Kidney glomerular epithelial cell (primary cell): ENCODE results near the gene MTRF1L.

ENCODE experiments used
- DNase-seq: peaks from one replicate; lab custom pipeline; 2025; lab: John Stamatoyannopoulos, UW

The MTRF1L gene, protein sequence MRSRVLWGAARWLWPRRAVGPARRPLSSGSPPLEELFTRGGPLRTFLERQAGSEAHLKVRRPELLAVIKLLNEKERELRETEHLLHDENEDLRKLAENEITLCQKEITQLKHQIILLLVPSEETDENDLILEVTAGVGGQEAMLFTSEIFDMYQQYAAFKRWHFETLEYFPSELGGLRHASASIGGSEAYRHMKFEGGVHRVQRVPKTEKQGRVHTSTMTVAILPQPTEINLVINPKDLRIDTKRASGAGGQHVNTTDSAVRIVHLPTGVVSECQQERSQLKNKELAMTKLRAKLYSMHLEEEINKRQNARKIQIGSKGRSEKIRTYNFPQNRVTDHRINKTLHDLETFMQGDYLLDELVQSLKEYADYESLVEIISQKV

DNA sequence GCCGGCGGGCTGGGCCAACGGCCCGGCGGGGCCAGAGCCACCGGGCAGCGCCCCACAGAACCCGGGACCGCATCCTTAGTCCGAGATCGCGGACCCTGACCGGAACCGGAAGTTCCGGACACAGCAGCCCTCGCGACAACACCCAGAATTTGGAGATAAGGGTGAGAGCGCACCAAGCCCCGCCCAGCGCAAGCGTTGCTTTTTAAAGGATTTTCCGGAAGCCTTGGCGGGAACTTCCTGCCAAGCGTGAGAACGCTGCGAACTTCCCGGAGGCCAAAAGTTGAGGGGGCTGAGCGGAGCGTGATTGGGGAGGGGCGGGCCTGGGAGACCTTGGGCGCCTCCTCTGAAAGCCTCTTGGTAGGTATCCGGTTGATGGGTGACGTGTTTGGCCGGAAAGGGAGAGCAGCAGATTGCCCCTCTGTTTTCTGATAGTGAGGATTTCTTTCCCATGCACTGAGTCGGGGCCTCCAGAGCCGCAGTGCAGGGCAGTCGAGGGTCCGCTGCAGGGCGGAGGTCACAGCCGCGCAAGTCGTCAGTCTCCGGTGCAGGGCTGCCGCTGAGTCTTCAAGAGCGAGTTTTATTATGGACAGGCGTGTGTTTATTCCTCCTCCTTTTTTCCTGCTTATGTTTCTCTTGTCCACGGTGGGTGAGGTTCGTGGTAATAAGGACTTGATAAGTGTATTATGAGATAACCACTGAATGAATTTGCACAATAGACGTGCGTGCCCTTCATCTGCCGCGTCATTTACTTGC, at the start of gene MTRF1L:
TSS of gene MTRF1L (minus strand) at position 97 of the 753 bp plus-strand sequence. CDS start at position 73, 24 bp downstream.
- peak; percentile 90 for DNase-seq

DNA sequence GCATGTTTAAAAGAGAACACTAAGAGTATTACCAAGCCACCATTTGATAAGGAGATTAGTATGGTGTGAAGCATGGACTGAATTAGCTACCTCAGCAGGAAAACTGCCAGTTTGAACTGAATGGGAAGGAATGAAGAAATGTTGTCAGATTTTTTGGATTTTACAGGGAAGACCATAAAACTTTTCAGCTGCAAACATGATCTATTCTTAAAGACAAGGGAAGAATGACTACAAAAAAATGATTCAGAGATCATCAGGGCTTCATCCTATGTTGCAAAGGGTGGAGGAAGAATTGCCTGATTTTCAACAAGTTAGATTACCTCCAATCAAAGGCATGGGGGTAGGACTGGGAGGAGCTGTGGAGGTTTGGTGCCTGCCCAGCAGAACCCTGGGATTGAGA, 49.3 kb upstream of the MTRF1L start:
- DNase-seq = no peak

DNA sequence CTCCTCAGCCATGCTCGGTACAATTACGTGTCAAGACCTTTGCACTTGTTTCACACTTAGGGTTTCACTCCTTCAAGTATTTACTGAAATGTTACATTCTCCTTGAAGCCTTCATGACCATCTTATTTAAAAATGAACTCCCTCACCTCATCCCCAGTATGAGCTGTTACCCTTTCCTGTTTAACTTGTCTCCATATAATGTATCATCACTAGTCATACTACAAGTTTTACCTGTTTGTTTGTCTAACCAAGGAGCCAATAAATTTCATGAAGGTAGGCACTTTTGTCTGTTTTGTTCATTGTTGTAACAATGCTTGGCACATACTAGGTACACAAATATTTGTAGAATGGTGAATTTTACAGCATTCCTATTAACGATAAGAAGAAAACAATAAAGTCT, 46.1 kb upstream of the MTRF1L start:
- no peak for DNase-seq

DNA sequence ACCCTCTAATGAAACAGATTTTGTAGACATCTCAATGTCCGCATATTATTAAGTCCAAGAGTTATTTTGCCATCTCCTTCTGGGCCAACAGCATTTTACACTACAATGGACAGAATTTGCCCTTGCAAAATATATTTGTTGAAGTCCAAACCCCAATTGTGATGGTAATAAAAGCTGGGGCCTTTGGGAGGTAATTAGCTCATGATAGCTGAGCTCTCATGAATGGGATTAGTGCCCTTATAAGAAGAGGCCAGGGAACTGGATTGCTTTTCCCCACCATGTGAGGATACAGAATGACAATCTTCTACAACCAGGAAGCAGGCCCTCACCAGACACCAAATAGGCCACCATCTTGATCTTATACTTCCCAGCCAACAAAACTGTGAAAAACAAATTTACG, 44.9 kb upstream of the MTRF1L start:
- no peak for DNase-seq

DNA sequence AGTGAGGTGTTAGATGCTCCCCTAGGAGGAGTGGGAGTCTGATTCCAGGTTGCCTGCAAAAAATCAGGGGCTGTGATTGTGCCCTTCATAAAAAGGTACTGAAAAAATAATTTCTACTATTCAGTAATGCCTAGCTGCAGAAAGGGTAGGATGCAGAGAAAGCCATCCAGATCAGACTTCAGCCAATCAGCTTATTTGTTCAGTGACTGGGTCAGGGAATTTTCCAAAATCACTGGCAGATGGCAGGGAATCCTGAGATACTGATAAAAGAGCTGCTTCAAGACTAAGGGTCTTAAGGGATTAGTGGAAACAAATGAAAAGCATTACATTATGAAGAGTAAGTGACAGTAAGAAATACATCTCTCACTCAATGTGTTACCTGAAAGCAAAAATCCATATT, 42.8 kb upstream of the MTRF1L start:
- no peak for DNase-seq

DNA sequence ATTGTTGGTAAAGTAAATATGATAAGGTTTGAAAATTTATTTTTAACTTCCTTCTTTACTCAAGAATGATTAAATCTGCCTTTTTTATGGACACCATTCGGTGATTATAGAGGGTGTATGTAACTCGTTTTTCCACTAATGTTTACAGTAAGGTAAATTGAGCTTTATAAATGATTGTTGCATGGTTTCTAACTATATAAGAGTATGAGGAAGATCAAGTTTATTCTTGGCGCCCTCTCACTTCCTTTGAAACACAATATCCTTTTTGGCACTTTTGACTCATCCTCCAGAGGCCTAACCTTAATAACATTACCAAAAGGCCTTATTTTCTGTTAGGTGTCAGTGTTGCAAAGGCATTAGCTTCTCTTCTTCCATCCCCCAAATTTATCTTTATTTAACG, 41.8 kb upstream of the MTRF1L start:
- no peak for DNase-seq

DNA sequence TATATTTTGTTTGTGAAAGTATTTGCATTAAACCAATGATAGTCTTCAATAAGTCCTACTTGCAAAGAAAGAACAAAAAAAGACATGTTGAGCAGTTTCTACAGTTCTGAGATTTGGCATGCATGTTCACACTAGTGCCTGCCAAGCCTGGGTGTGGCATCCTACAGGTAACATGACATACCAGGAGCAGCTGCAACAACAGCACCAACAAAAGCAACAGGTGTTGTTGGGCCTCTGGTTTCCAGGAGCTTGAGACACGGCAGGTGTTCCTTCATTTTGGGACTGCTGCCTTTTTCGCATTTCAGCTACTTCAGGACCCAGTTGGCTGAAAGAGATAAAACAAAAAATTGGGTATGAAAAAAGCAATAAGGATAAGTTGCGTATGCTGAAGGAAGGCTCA, 41.2 kb upstream of the MTRF1L start:
- DNase-seq = no peak

DNA sequence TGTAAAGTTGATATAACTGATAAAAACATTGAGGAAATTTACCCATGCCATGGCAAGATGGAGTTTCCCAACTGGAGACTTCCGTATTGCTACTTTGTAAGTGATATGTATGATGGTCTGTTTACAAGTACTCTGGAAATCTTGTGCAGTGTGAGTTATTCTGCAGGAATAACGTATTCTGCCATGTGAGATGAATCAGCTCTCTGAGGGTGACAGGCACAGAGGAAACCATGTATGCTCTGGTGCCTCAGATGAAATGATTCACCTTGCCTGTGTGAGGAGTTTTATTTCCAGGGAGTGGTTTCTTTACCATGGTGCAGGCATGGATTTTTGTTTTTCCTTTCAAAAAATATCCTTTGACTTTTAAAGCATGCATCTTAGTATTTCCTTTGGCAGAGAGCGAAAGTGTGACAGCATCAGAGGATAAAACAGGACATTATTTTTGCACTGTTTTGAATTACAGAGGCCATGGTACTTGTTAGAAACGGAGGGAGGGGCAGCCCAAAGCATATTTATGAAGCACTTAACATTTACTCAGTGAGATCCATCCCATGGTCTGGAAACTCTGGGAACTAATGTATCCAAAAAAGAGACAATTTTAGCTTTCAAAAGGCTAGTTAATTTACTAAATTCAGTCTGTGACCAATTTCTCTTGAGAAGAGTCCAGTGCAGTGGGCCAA, 36.0 kb upstream of the MTRF1L start:
- DNase-seq = peak; percentile 73

DNA sequence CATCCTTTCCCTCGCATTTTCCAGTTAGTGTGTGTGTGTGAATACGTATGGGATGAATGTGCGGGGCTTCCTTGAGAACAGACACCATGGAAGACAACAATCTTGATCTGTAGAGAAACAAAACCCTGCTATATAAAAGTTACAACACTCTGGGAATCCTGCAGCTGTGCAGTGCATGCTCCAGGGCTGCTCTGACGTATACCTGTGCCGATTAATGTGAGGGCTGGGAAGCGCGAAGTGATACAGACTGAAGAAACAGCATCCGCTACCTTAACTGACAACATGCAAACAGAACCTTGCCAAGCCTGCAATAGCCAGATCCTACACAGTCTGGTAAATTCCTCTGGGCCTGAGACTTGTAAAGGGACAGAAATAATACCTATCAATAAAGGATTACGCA, 31.6 kb upstream of the MTRF1L start:
- DNase-seq = no peak

DNA sequence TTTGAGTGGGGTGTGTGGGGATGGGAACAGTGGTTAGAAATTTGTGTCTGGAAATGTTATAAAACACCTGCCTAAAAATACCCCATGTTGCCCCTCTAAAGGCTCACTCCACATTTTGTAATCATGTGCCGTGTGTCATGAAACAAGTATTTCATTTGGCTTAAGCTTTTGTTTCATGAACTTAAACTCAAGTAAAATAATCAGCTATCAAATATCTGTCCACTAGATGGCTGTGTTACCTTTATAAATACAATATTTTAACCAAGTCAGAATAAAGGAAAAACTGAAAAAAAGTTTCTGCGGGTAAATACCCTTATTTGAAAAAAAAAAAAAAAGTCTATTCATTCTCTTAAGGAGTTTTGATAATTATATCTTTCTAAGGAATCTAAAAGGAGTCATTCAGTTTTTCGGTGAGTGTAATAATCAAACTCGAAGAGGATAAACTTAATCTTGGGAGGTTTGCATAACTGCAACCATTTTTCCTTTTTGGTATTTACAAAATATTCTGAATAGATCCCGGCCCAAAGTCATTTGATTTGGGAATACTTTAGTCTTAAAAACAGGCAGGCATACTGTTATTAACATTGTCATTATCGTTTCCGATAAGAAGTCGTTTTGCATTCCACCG, 29.9 kb upstream of the MTRF1L start:
- peak; percentile 16 for DNase-seq

DNA sequence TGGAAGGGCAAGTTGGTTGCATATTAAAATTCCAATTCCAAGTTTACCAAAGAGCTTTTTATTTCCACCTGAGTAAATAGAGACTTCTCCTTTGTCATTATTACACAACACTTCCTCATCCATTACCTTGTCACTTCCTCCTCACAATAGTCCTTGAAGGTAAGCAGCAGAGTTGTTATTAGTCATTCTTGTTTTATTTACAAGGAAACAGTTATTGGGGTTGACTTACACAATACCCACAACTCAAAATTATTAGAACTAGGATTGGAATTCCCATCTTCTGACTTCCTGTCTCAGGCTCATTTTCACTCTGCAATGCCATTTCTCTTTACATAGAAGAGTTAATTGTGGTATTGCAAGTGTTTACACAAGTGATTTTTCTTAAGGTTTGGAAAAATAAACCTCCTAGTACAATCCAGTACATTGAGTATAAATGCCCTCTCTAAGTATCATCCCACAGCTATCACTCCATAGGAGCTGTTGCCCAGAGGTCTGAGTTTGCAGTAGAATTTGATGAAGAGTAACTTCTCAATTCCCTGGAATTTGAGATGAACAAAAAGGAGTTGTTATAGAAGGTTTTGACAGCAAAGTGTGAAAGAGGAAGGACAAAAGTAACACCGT, 28.9 kb upstream of the MTRF1L start:
- DNase-seq = peak; percentile 3

DNA sequence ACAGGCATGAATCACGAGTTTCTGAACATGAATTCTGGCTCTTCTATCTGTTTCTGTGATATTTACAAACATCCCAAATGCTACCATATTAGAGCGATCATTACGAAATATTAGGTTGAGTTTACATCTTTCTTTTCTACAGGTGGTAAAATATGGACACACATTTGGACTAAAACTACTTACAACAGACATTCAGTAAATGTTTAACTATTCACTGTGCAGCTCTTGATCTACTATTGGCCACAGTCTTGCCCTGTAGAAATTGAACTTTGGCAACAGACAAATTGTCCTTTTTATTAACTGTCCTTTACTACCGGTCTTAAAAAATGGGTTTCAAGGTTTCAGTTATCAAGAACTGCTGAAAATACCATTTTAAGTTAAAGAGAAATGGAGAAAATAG, 26.5 kb upstream of the MTRF1L start:
- no peak for DNase-seq

DNA sequence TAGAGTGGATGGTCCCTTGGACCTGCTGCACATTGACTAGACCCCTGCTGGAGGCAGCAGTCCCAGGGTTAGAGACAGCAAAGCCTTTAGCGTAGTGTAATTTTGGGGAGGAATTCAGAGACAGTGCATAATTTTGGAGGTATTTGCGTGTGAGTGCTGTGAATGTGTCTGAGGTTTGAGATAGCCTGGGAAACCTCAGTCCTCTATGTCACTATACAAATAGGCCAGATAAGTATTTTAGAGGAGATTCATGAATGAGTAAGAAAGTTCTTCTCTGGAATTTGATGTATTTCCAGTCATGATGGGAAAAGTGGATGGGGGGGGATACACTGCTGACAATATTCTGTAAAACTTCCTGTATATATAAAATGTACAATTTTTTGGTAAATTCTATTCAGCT, 25.8 kb upstream of the MTRF1L start:
- no peak for DNase-seq

DNA sequence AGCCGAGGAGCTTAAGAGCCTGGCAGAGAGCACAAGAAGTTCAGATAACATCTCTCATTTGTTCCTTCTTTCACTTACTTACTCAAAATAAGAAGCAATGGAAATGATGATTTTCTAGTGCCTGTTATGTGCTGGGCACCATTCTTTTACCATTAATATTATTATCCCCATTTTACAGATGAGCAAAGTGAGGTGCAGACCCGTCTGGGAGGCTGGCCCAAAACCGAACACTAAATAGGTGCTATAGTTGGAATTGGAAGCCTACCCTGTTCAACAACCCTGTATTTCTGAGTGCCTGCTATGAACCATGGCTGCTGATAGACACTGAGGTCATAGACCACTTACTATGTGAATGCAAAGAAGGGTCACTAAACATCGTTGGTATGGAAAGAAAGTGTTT, 25.0 kb upstream of the MTRF1L start:
- no peak for DNase-seq

DNA sequence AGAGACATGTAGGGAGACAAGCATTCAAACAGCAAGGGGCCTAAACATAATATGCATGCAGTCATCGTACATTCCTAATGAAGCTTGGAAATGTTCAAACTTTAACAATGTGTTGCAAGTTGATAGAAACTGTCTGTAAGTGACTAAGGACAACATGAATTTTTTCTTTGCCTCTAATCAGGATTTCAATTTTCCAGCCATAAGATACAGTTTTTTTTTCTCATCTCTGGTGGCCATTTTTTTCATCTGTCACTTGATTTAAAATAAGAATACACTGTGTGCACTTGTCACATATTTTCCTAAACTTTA, 22.2 kb upstream of the MTRF1L start:
- DNase-seq = no peak

DNA sequence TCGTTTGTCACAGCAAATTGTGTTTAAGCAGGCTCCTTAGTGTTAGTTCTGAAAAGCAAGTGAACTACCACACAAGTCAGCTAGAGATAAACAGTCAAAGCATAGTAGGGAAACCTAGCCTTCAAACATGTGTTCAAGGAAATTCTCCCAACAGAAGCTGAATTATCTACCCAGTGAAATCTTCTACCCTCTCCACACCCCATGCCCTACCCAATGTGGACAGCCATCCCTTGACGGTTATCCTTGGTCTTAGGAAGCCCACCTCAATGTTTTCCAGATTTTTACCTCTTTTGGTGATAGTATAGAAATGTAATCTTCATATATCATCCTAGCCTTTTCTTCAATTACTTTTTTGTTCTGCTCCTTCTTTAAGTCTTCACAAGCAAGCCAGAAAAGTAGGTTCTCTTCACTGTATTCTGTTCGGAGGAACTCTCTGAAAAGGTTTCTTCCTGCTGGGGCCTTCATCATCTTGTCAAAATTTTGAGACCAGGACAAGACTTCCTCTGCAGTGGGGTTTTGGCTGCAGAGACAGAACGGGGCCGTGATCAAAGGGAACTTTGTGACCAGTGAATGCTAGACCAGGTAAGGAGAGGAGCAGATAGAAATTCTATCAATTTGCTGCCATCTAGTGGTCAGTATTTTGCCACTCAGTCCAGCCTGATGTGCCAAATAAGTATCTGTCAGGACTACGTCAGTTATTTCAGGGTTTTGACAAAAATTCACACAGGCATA, 21.6 kb upstream of the MTRF1L start:
- DNase-seq = peak; percentile 69

DNA sequence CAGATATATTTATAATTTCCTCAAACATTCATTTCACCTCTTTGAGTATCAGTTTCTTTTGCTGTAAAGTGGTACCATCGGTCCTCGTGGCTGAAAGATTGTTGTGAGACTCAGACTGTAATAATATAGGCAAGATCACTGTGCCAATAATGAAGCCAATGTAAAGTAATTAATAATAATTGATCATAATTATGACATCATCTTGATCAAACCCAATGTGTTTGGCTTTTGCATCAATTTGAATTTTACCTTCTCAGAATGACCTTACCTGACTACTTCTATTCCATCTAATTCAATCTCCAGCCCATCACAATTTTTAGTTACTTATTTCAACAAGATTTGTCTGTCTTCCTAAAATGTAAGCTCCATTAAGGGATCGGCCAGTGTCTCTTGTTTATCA, 15.8 kb upstream of the MTRF1L start:
- DNase-seq = no peak

DNA sequence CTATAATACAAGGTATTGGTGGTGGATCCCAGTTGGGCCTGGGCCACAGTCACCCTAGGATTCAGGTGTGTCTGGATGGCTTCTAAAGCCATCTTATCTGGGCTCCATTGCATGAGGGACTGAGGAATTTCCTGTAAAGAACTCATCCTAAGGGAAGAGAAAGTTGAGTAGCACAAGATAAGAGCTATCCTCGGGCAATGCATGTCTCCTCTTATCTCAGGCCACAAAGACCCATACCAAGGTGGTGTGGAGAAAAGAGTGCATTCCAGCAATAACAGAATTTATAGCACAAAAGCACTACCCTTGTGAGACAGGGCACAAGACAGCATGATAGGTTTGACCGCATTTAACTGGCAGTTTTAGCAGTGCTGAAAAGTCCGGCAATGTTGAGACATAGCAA, 14.3 kb upstream of the MTRF1L start:
- DNase-seq = no peak

DNA sequence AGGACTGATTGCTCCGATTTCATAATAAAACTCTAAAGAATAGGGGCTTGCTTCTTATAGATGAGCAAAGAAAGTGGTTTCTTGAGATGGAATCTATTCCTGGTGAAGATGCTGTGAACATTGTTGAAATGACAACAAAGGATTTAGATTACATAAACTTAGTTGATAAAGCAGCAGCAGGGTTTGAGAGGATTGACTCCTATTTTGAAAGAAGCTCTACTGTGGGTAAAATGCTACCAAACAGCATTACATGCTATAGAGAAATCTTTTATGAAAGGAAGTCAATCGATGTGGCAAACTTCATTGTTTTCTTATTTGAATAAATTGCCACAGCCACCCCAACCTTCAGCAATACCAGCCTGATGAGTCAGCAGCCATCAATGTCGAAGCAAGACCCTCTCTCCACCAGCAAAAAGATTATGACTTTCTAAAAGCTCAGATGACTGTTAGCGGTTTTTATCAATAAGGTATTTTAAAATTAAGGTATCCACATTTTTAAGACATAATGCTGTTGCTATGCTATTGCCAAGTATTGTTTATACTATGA, 12.7 kb upstream of the MTRF1L start:
- DNase-seq = no peak

DNA sequence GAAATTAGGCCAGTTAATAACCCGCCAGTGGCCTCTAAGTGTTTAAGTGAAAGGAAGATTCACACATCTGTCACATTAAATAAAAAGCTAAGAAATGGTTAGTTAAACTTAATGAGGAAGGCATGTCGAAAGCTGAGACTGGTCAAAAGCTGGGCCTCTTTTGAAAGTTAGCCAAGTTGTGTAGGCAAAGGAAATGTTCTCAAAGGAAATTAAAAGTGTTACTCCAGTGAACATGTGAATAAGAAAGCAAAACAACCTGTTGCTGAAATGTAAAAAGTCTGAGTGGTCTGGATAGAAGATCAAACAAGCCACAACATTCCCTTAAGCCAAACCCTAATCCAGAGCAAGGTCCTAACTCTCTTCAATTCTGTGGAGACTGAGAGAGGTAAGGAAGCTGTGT, 10.9 kb upstream of the MTRF1L start:
- DNase-seq = no peak

DNA sequence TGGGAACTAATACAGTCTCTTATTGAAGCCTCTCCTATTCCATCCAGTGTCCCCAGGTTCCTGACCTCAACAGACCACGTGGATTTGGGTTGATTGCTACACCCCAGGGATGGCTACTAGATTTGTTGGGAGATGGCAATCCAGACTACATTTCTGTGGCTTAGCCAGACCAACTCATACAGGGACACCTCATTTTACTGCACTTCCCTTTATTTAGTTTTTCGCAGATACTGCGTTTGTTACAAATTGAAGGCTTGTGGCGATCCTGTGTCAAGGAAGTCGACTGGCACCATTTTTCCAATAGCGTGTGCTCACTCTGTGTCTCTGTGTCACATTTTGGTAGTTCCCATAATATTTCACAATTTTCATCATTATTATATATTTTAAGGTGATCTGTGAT, 10.3 kb upstream of the MTRF1L start:
- no peak for DNase-seq
